ENCODE measurements around the gene NOLC1. TPM values are rescaled to one million over a fixed set of nuclear protein-coding genes. Genes with fewer than 3 reads are reported as not detected.

Gene NOLC1
- total RNA-seq, 1 experiment from 2014 or later, result 74.0 TPM

- in situ Hi-C loops (cut with HindIII; ENCODE audit: low pct_unique_long_range_greater_than_20kb, low sequenced_read_pairs), result no loop called here
- DNase-seq (ENCODE audit: low read depth), result peak; percentile 92
Observed at GRCh38 chr10:102120142-102120990, 31.8 kb upstream of the NOLC1 start, which contains the start of gene LDB1. TSS of gene LDB1 (minus strand) at chr10:102120368. CDS start at chr10:102120110, 258 bp downstream.

GRCh38 chr10:102120991-102121738 lies 31.0 kb upstream of the NOLC1 start:
- in situ Hi-C loops (cut with HindIII; ENCODE audit: low pct_unique_long_range_greater_than_20kb, low sequenced_read_pairs), result no loop called here
- DNase-seq (ENCODE audit: low read depth), result peak; percentile 37

DNA sequence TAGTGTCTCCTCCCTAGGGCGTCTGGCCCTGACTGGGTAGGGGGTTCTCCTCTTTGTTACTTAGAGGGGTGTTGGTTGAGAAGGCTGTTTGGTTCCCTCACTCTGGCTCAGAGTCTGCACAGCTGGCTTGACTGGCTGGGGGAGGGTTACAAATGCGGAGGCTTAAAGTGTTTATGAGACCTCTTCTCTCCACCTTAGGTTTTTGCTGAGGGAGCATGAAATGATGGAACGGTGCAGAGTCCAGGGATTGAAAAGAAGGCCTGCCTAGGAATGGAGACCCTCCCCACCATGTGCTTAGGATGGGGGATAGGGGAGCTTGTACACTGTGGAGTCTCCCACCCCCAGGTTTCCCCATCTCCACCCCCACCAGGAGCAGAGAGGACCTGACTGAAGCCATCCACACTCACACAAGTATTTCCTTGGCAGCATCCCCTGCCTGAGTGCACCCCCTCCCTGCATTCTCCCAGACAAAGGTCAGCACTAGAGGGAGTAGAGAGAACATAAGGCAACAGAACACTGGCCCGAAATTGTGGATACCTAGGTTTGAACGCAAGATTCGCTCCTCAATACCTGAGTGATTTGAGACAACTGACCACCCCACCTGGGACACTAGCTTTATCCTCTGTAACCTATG lies 30.3 kb upstream of the NOLC1 start:
- DNase-seq (ENCODE audit: low read depth), result no peak
- in situ Hi-C loops (cut with HindIII; ENCODE audit: low pct_unique_long_range_greater_than_20kb, low sequenced_read_pairs), result no loop called here

- in situ Hi-C loops (cut with HindIII; ENCODE audit: low pct_unique_long_range_greater_than_20kb, low sequenced_read_pairs), result no loop called here
- DNase-seq (ENCODE audit: low read depth), result no peak
Observed at GRCh38 chr10:102122450-102122849, 29.7 kb upstream of the NOLC1 start.

DNA sequence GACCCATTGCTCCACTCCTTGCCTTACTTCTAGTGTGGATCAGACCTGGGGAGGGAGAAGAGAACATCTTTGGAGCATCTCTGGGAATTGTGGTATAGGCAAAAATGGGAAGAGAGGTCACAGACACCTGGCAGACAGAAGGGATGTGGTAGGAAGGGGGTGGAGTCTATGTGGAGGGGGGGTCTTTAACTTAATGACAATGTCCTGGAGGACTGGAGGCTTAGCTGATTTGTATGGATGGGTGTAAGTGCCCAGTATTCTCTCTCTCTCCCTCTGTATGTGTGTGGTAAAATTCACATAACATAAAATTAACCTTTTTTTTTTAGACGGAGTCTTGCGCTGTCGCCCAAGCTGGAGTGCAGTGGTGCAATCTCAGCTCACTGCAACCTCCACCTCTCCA lies 29.0 kb upstream of the NOLC1 start:
- no peak for DNase-seq (ENCODE audit: low read depth)
- in situ Hi-C loops (cut with HindIII; ENCODE audit: low pct_unique_long_range_greater_than_20kb, low sequenced_read_pairs), result no loop called here

DNA sequence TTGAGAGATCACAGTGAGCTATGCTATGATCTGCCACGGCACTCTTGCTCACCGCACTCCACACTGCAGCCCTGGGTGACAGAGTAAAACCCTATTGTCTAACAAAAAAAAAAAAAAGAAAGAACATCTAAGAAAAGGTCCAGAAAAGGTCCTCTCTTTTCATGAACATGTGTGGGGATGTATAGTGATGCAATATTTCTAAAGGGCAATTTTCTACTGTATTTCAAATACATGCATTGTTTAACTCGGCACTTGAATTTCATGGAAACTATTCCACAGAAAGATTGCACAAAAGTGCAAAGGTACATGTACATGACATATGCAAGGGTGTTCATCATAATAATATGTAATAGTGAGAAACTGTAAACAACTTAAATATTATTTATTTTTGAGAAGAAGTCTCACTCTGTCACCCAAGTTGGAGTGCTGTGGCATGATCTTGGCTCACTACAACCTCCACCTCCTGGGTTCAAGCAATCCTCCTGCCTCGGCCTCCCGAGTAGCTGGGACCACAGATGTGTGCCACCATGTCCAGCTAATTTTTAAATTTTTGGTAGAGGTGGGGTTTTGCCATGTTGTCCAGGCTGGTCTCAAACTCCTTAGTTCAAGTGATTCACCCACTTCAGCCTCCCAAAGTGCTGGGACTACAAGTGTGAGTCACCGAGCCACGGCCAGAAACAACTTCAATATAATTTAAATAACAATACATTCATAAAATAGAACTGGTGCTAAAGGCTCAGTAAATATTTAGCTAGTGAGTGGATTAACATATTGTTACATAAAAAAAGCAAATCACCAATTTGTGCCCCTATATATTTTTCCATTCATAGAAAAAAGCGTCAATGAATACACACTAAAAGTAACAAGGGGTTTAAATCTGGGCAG lies 20.7 kb upstream of the NOLC1 start:
- no peak for DNase-seq (ENCODE audit: low read depth)
- in situ Hi-C loops (cut with HindIII; ENCODE audit: low pct_unique_long_range_greater_than_20kb, low sequenced_read_pairs), result no loop called here

GRCh38 chr10:102132193-102132562 lies 20.0 kb upstream of the NOLC1 start:
- DNase-seq (ENCODE audit: low read depth), result no peak
- in situ Hi-C loops (cut with HindIII; ENCODE audit: low pct_unique_long_range_greater_than_20kb, low sequenced_read_pairs), result no loop called here

DNA sequence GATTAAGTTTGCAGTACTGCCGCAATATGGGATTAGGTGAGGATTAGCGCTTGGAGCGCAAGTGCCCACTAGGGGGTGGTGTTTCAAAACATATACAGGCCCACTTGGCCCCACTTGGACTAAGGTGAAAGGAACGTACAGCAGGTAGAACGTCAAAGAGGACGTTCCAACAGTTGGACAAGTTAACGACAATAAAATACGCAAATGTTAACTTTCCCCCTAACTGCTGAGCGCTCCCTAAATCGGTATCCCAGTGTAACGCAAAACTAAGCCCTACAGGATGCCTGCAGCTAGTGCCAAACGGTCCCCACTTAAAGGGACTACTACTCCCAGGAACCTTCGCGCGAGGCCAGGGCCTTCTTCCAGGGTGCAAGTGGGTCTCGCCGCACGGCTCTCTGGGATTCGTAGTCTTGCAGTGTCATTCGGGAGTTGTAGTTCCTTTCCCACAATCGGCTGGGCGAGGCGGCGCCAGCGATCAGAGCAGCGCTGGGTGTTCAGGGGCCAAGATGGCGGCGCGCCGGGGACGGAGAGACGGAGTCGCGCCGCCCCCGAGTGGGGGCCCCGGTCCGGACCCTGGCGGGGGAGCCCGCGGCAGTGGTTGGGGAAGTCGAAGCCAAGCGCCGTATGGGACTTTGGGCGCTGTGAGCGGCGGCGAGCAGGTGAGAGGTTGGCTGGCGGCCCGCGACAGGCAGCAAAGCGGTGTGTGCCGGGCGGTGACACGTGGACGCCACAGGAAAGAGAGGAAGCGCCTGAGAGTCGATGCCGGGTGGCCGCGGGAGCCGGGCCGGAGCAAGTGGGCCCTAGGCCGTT lies 19.4 kb upstream of the NOLC1 start, which contains the start of gene PPRC1:
Gene PPRC1 (plus strand): TSS at position 478 of the 810 bp plus-strand sequence. CDS start 29 bp downstream, at position 507.
- DNase-seq (ENCODE audit: low read depth), result peak; percentile 98
- in situ Hi-C loops (cut with HindIII; ENCODE audit: low pct_unique_long_range_greater_than_20kb, low sequenced_read_pairs), result no loop called here

DNA sequence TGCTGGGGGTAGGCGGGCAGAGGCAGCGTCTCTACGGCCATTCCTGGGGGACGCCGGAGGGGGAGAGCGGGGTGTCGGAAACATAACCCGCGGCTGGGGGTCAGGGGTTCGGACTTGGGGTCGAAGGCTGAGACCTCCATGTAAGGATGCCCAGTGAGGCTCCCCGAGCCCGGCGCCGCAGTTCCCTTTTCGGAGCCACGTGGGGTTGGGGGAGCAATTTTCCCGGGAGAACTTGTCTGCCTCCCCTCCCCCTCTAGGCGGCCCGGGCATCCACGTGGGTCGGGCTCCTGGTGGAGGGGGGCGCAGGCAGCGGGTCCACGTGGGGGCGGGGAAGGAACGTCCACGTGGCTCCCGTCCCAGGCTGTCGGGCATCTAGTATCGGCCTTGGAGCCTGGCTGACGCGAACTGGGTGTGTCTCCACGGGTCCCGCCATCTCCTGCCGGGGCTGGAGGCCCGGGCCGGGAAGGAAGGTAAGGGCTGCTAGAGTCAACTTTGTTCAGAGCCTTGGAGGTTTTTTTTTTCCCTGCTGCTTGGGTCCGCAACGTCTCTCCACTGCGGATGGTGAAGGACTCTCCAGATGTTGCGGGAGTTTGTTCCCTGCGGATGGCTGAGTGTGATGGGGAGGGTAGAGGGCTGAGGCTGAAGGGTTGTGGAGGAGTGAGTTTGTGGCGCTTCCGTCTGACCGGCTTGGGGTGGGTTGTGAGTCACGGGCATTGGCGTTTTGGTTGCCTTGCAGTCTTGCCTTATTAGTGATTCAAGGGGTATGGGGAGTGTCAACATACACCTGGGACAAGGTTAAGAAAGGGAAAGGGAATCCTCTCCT lies 18.6 kb upstream of the NOLC1 start:
- in situ Hi-C loops (cut with HindIII; ENCODE audit: low pct_unique_long_range_greater_than_20kb, low sequenced_read_pairs), result no loop called here
- DNase-seq (ENCODE audit: low read depth), result peak; percentile 76

GRCh38 chr10:102134416-102134815 lies 17.8 kb upstream of the NOLC1 start:
- in situ Hi-C loops (cut with HindIII; ENCODE audit: low pct_unique_long_range_greater_than_20kb, low sequenced_read_pairs), result no loop called here
- DNase-seq (ENCODE audit: low read depth), result no peak

DNA sequence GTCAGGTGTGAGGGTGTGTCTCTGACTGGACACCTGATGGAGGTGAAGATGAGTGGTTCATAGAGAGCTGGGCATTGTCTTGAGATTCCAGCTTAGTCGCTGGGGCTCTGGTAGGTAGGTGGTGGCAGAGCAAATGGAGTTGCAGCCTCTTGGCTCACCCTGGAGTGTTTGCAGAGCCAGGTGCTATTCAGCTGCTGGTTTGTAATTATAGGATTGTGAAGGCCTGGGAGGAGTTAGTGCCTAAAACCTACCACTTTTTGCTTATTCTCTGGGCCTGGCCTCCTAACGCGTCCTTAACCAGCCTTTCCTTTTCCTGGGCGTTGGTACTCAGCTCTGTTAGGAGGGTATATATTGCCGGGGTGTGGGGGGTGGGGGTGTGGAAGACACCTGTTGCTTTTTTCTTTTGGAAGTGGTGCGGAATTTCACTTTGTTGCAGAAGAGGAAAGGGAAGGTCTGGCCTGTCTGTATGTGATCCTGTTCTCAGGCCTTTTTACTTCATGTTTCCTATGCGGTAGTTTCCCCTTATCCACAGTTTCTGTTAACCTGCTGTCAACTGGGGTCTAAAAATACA lies 16.1 kb upstream of the NOLC1 start:
- no peak for DNase-seq (ENCODE audit: low read depth)
- in situ Hi-C loops (cut with HindIII; ENCODE audit: low pct_unique_long_range_greater_than_20kb, low sequenced_read_pairs), result no loop called here

DNA sequence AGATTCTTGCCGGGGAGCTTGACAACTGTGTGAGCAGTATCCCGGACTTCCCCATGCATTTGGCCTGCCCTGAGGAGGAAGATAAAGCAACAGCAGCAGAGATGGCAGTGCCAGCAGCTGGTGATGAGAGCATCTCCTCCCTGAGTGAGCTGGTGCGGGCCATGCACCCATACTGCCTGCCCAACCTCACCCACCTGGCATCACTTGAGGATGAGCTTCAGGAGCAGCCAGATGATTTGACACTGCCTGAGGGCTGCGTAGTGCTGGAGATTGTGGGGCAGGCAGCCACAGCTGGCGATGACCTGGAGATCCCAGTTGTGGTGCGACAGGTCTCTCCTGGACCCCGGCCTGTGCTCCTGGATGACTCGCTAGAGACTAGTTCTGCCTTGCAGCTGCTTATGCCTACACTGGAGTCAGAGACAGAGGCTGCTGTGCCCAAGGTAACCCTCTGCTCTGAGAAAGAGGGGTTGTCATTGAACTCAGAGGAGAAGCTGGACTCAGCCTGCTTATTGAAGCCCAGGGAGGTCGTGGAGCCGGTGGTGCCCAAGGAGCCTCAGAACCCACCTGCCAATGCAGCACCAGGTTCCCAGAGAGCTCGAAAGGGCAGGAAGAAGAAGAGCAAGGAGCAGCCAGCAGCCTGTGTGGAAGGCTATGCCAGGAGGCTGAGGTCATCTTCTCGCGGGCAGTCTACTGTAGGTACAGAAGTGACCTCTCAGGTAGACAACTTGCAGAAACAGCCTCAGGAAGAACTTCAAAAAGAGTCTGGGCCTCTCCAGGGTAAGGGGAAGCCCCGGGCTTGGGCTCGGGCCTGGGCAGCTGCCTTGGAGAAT lies 12.7 kb upstream of the NOLC1 start:
- DNase-seq (ENCODE audit: low read depth), result no peak
- in situ Hi-C loops (cut with HindIII; ENCODE audit: low pct_unique_long_range_greater_than_20kb, low sequenced_read_pairs), result no loop called here

- DNase-seq (ENCODE audit: low read depth), result no peak
- in situ Hi-C loops (cut with HindIII; ENCODE audit: low pct_unique_long_range_greater_than_20kb, low sequenced_read_pairs), result no loop called here
Observed at GRCh38 chr10:102140218-102140617, 12.0 kb upstream of the NOLC1 start.

DNA sequence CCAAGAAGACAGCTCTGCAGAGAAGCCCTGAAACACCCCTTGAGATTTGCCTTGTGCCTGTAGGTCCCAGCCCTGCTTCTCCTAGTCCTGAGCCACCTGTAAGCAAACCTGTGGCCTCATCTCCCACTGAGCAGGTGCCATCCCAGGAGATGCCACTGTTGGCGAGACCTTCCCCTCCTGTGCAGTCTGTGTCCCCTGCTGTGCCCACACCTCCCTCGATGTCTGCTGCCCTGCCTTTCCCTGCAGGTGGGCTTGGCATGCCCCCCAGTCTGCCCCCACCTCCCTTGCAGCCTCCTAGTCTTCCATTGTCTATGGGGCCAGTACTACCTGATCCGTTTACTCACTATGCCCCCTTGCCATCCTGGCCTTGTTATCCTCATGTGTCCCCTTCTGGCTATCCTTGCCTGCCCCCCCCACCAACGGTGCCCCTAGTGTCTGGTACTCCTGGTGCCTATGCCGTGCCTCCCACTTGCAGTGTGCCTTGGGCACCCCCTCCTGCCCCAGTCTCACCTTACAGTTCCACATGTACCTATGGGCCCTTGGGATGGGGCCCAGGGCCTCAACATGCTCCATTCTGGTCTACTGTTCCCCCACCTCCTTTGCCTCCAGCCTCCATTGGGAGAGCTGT lies 11.2 kb upstream of the NOLC1 start:
- in situ Hi-C loops (cut with HindIII; ENCODE audit: low pct_unique_long_range_greater_than_20kb, low sequenced_read_pairs), result no loop called here
- DNase-seq (ENCODE audit: low read depth), result no peak

GRCh38 chr10:102141583-102142107 lies 10.5 kb upstream of the NOLC1 start:
- DNase-seq (ENCODE audit: low read depth), result no peak
- in situ Hi-C loops (cut with HindIII; ENCODE audit: low pct_unique_long_range_greater_than_20kb, low sequenced_read_pairs), result no loop called here

Measured in Caki2 (cell line).